ENCODE results near the gene STARD8. TPM values are rescaled to one million over a fixed set of nuclear protein-coding genes. Genes with fewer than 3 reads are reported as not detected.
A peak's percentile ranks its signal among the peaks of the same experiment; 100 is the strongest.

The STARD8 gene
- total RNA-seq, 1 donor from 2014 or later, result 16.0 TPM

DNA sequence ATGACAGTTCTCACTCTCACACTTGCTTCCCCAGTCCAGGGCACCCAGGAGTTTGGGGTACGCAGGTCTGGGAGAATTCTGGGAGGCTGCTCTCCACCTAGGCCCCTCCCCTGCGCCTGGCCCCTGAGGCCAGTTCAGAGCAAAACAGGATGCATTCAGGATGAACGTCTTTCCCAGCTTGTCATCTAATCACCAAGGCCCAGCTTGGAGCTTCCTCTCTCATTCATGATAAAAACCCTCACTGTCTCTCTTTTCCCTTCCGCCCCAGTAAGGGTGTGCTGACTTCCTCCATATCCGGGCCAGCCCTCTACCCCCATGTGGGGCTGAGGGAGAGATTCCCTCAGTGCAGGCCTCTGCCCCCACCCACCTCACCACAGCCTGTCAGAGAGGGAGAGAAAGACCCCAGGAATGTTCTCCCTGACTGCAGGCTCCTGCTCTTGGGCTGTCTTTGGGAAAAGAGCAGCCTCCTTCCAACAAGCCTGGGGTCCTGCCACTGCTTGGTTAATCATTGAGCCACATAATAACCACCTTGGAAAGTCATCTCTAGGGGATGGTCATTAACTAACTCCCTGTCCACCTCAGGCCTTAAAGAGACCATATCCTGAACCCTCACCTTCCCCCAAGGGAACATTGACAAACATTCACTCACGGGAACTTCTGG lies 50.1 kb downstream of the STARD8 start:
- Histone ChIP-seq H3K36me3 (no peaks in the 10 kb centered on the region), H3K9me3 (no peaks in the 10 kb centered on the region), H3K27me3 (no peaks in the 10 kb centered on the region), H3K27ac (no peak overlapping the region), H3K4me3 (no peak overlapping the region), H3K4me1 (peaks cover 0 to 3% of the 10 kb centered on the region in 2 donors)
- intact Hi-C loops (cut with DNase I), result no loop called here
- TF ChIP-seq CTCF (IDR thresholded peaks at IDR 0.05), result no peak
- DNase-seq (ENCODE audit: low spot score in 2 of 2), result no peak

- no peaks in the 10 kb centered on the region for H3K9me3 ChIP-seq
- no peak for DNase-seq (ENCODE audit: low spot score in 2 of 2)
- intact Hi-C loops (cut with DNase I), result no loop called here
- H3K27ac ChIP-seq, result no peak overlapping the region
- no peak overlapping the region for H3K4me3 ChIP-seq
- H3K4me1 ChIP-seq, result no peaks in the 10 kb centered on the region
- H3K36me3 ChIP-seq, result no peaks in the 10 kb centered on the region
- no peak for TF ChIP-seq CTCF (IDR thresholded peaks at IDR 0.05)
- no peaks in the 10 kb centered on the region for H3K27me3 ChIP-seq
Observed at GRCh38 chrX:68698942-68699341, 51.5 kb downstream of the STARD8 start.

DNA sequence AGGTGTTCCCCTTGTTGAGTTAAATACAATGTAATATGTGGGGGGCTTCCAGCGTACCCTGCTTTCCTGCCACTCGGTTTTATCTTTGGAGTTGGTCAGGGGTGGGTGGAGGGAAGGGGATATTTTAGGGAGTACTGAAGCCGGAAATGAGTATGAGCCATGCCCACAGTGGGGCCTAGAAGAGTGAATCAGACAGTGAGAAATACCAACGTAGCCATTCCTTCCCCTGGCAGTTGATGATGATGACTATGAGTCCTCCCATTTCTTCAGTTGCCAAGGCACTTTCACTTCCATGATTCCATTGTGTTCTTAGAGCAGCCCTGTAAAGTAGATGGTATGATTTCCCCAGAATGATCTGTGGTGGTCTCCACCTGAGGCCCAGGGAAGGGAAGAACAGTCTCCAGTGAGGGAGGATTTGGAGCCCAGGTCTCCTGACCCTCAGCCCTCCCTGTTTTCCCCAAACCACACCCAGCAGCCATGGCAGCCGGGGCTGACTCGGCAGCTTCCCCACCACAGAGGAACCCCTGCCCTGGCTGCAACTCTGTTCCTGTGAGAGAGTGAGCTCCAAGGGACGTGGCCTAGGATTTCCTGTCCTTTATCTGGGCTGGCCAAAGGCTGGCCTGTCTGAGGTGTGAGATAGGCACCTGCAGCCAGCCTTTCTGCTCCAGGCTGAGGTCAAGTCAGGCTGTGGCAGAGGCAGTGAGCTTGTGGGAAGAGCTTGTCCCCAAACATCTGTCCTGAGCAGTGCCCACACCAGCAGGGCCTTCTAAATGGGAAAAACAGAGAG lies 52.7 kb downstream of the STARD8 start:
- DNase-seq (ENCODE audit: low spot score in 2 of 2), result no peak
- H3K27ac ChIP-seq, result no peak overlapping the region
- H3K27me3 ChIP-seq, result no peaks in the 10 kb centered on the region
- H3K9me3 ChIP-seq, result no peaks in the 10 kb centered on the region
- intact Hi-C loops (cut with DNase I), result no loop called here
- no peak for TF ChIP-seq CTCF (IDR thresholded peaks at IDR 0.05)
- no peaks in the 10 kb centered on the region for H3K36me3 ChIP-seq
- H3K4me1 ChIP-seq, result no peaks in the 10 kb centered on the region
- H3K4me3 ChIP-seq, result no peak overlapping the region

- Histone ChIP-seq H3K27ac (peak overlapping the region in 1 of 2 donors; percentile 9), H3K9me3 (no peaks in the 10 kb centered on the region)
- intact Hi-C loops (cut with DNase I), result no loop called here
Observed at GRCh38 chrX:68703369-68703768, 55.9 kb downstream of the STARD8 start.

GRCh38 chrX:68703846-68704245 lies 56.4 kb downstream of the STARD8 start:
- Histone ChIP-seq H3K36me3 (no peaks in the 10 kb centered on the region), H3K27me3 (no peaks in the 10 kb centered on the region), H3K9me3 (no peaks in the 10 kb centered on the region), H3K4me3 (no peak overlapping the region), H3K27ac (no peak overlapping the region), H3K4me1 (no peaks in the 10 kb centered on the region)
- intact Hi-C loops (cut with DNase I), result no loop called here
- no peak for DNase-seq (ENCODE audit: low spot score in 2 of 2)
- no peak for TF ChIP-seq CTCF (IDR thresholded peaks at IDR 0.05)

More at GRCh38 chrX:68703369-68703768, 55.9 kb downstream of the STARD8 start:
- no peak for TF ChIP-seq CTCF (IDR thresholded peaks at IDR 0.05)
- H3K4me3 ChIP-seq, result no peak overlapping the region
- H3K27me3 ChIP-seq, result no peaks in the 10 kb centered on the region
- H3K4me1 ChIP-seq, result no peaks in the 10 kb centered on the region
- DNase-seq (ENCODE audit: low spot score in 2 of 2), result no peak
- no peaks in the 10 kb centered on the region for H3K36me3 ChIP-seq
